Stimulated activated CD8-positive, alpha-beta memory T cell treated with anti-CD3 and anti-CD28 coated beads, Interleukin-15, amount 100 ng/mL, for 4 hours (primary cell): Measurements from ENCODE around the gene NPC1L1.
"Not testable (repeated sequence)": the region's sequence is repeated elsewhere in the genome, so short reads cannot be mapped to it uniquely, and the experiment has no call there.

Source experiments
- DNase-seq, 2 donors: peaks; one replicate each; pipeline ENCODE4 v3.0.0-alpha.2; 2020; ENCODE audit warnings: low read depth in 2 of 2

The NPC1L1 gene

GRCh38 chr7:44565097-44565794, 24.1 kb upstream of the NPC1L1 start:
- DNase-seq: peak; percentile 17

- no peak for DNase-seq
Measured at GRCh38 chr7:44564606-44565005, 23.5 kb upstream of the NPC1L1 start.

- no peak for DNase-seq
Measured at GRCh38 chr7:44563171-44563679, 22.1 kb upstream of the NPC1L1 start.

GRCh38 chr7:44562622-44562962, 21.5 kb upstream of the NPC1L1 start:
- DNase-seq: not testable (repeated sequence)

GRCh38 chr7:44561962-44562621, 21.0 kb upstream of the NPC1L1 start:
- DNase-seq: no peak

- DNase-seq: no peak
Measured at GRCh38 chr7:44561481-44561880, 20.4 kb upstream of the NPC1L1 start.

GRCh38 chr7:44559485-44559884, 18.4 kb upstream of the NPC1L1 start:
- no peak for DNase-seq

- DNase-seq: no peak
Measured at GRCh38 chr7:44557485-44557884, 16.4 kb upstream of the NPC1L1 start.

GRCh38 chr7:44555350-44555749, 14.2 kb upstream of the NPC1L1 start:
- DNase-seq: no peak

- DNase-seq: not testable (repeated sequence)
Measured at GRCh38 chr7:44552473-44553005, 11.4 kb upstream of the NPC1L1 start.

GRCh38 chr7:44549457-44549856, 8.3 kb upstream of the NPC1L1 start:
- DNase-seq: no peak

GRCh38 chr7:44548893-44549292, 7.8 kb upstream of the NPC1L1 start:
- DNase-seq: no peak

GRCh38 chr7:44547536-44548231, 6.6 kb upstream of the NPC1L1 start:
- DNase-seq: no peak

GRCh38 chr7:44541876-44542610, 913 bp upstream of the NPC1L1 start:
- no peak for DNase-seq

GRCh38 chr7:44540592-44541027, 520 bp downstream of the NPC1L1 start:
- DNase-seq: no peak

- no peak for DNase-seq
Measured at GRCh38 chr7:44539669-44540506, 1.2 kb downstream of the NPC1L1 start.

GRCh38 chr7:44538798-44539668, 2.1 kb downstream of the NPC1L1 start:
- no peak for DNase-seq

GRCh38 chr7:44538093-44538797, 2.9 kb downstream of the NPC1L1 start:
- DNase-seq: no peak

- no peak for DNase-seq
Measured at GRCh38 chr7:44537442-44537841, 3.7 kb downstream of the NPC1L1 start.
